ENCODE data around the gene PHOX2B. TPM values are rescaled to one million over a fixed set of nuclear protein-coding genes. Genes with fewer than 3 reads are reported as not detected.

The PHOX2B gene
- total RNA-seq, 2 donors from 2014 or later, result not detected

DNA sequence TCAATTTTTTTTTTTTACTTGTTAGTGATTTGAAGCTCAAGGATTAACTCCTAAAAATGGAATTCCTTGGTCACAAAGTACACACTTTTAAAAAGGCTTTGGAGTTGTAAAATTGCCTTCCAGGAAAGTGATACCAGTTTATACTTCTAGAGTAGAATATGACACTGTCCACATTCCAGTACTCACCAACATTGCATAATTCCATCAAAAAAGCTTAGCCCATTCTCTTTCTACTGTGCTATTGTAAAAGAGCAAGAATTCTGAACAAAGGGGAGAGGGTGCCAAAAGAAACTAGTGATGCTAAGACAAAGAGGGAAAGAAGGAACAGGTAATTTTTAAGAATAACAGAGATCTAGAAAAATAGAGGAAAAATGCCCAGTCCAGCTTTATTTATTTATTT lies 10.4 kb upstream of the PHOX2B start:
- no peak overlapping the region for H3K27ac ChIP-seq
- no peaks in the 10 kb centered on the region for H3K4me1 ChIP-seq
- H3K36me3 ChIP-seq, result no peaks in the 10 kb centered on the region
- H3K4me3 ChIP-seq, result no peak overlapping the region
- TF ChIP-seq, protein P1, sequence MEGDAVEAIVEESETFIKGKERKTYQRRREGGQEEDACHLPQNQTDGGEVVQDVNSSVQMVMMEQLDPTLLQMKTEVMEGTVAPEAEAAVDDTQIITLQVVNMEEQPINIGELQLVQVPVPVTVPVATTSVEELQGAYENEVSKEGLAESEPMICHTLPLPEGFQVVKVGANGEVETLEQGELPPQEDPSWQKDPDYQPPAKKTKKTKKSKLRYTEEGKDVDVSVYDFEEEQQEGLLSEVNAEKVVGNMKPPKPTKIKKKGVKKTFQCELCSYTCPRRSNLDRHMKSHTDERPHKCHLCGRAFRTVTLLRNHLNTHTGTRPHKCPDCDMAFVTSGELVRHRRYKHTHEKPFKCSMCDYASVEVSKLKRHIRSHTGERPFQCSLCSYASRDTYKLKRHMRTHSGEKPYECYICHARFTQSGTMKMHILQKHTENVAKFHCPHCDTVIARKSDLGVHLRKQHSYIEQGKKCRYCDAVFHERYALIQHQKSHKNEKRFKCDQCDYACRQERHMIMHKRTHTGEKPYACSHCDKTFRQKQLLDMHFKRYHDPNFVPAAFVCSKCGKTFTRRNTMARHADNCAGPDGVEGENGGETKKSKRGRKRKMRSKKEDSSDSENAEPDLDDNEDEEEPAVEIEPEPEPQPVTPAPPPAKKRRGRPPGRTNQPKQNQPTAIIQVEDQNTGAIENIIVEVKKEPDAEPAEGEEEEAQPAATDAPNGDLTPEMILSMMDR (IDR thresholded peaks at IDR 0.05), result no peak
- no peak for DNase-seq (ENCODE audit: low spot score)
- no peaks in the 10 kb centered on the region for H3K9me3 ChIP-seq
- H3K27me3 ChIP-seq, result no peaks in the 10 kb centered on the region

DNA sequence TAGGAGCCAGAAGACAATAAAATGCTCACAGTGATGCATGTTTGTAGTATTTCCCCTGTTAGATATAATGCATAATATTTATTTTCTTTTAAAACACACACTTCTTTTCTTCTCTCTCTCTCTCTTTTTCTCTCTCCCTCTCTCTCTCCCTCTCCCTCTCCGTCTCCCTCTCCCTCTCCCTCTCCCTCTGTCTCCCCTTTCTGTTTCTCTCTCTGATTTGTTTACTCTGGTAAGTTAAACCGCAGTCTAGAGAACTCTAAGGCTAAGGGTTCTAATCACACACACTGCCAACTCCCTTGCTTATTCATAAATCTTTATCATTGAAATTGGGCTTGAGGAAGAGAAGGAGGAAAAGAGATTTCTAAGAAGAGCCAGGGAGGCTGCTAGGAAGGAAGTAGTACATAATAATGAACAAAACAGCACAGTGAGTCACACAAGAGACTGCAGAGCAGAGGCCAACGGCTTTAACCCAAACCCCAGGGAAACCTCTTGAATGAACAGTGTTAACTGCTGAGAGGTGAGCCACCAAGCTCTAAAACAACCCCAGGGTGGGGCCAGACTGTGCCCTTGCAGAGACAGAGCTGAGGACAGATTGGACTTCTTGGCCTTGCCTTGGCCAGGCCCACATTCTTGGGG lies 9.1 kb upstream of the PHOX2B start:
- Histone ChIP-seq H3K36me3 (no peaks in the 10 kb centered on the region), H3K9me3 (no peaks in the 10 kb centered on the region), H3K4me1 (no peaks in the 10 kb centered on the region), H3K4me3 (no peak overlapping the region), H3K27ac (no peak overlapping the region), H3K27me3 (peaks cover 0 to under 1% of the 10 kb centered on the region in 2 donors)
- DNase-seq (ENCODE audit: low spot score), result no peak
- TF ChIP-seq, protein P1 (IDR thresholded peaks at IDR 0.05), result no peak

DNA sequence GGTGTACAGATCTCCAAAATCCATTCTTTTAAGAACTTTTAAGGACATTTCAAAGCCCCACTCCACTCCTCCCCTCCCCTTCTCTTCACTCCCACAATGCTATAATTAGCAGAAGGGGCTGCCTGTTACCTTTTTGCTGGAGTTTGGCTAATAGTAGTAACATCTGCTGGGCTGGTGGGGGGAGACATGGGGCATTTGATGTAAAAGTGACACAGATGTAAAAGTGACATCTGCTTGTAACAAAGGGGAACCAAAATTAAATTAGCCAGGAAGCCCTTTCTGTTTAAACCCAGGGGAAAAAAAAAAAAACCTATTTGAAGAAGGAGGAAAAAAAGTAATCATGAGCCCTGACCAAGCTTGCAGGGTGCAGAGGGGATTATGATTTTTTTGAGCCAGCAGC lies 5.4 kb upstream of the PHOX2B start:
- peaks cover 0 to 11% of the 10 kb centered on the region in 2 donors for H3K4me1 ChIP-seq
- H3K27ac ChIP-seq, result no peak overlapping the region
- H3K27me3 ChIP-seq, result peaks cover 16 to 20% of the 10 kb centered on the region in 2 donors
- no peak overlapping the region for H3K4me3 ChIP-seq
- no peaks in the 10 kb centered on the region for H3K9me3 ChIP-seq
- H3K36me3 ChIP-seq, result no peaks in the 10 kb centered on the region
- TF ChIP-seq, protein P1 (IDR thresholded peaks at IDR 0.05), result no peak
- DNase-seq (ENCODE audit: low spot score), result no peak

DNA sequence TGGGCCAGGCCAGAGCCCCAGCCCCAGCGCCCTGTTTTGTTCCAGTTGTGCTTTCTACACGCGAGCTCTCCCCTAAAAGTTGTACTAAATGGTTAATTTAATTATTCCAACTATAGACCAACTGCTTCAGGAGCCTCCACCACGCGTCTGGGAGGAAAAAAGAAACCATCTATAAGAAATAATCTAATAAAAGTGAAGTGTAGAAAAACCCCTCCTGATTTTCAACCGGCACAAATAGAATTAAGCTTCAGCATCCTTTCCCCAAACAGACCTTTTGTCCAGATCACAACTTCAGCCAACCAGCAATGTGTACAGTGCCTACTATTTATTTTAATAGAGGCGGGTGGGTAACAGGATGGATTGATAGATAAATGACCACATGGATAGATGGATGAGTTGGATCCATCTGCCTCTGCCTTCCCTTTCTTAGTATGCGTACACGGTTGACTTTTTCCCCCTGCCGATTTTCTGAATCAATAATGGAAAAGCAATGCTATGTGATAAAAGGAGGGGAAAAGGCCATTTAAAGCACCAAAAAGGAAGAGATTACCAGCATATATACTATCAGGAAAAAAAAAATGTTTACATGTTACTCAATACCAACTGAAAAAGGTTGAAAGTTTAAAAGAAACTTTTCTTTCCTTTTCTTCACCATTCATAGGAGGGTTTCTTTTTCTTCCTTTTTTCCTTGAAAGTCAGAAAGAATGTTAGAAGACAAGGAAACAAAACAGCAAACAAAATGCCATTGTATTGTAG lies 3.7 kb upstream of the PHOX2B start:
- no peaks in the 10 kb centered on the region for H3K36me3 ChIP-seq
- no peak for DNase-seq (ENCODE audit: low spot score)
- H3K9me3 ChIP-seq, result no peaks in the 10 kb centered on the region
- H3K27me3 ChIP-seq, result peaks cover 20 to 37% of the 10 kb centered on the region in 2 donors
- TF ChIP-seq, protein P1 (IDR thresholded peaks at IDR 0.05), result no peak
- H3K4me3 ChIP-seq, result no peak overlapping the region
- H3K4me1 ChIP-seq, result peaks cover 0 to 16% of the 10 kb centered on the region in 2 donors
- H3K27ac ChIP-seq, result no peak overlapping the region

DNA sequence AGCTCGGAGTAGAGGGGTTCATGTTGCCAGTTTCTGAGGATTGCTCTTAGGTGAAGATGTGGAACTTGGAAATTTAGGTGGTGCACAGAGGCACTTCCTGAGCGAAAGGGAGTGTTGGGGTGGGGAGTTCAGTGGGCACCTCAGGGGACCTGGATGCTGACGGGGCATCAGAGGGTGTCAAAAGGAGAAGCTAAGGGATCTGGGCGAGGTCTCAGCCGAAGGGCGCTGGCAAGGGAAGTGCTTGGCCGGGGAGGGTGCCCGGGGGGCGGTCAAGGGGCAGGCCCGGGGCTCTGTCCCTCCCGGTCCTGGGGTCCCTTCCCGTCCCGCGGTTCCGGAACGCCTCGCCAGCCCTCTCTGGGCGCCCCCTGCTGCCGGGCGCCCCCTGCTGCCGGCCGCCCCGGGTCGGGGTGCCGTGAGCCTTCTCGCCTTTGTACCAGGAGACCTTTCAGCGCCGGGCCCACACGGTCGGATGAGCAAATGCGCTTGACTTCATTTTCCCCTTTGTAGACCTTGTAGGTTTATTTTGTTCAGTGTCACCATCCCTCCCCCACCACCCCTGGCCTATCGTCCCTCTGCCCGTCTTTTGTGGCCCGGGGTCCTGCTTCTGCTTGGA lies 3.0 kb upstream of the PHOX2B start:
- H3K27ac ChIP-seq, result no peak overlapping the region
- H3K4me3 ChIP-seq, result no peak overlapping the region
- no peaks in the 10 kb centered on the region for H3K9me3 ChIP-seq
- no peak for DNase-seq (ENCODE audit: low spot score)
- no peaks in the 10 kb centered on the region for H3K36me3 ChIP-seq
- H3K27me3 ChIP-seq, result peaks cover 27 to 42% of the 10 kb centered on the region in 2 donors
- peaks cover 0 to 23% of the 10 kb centered on the region in 2 donors for H3K4me1 ChIP-seq
- TF ChIP-seq, protein P1 (IDR thresholded peaks at IDR 0.05), result no peak

Measured in right atrium auricular region (tissue), 2 donors.